Cardiac muscle cell (in vitro differentiated cells and primary cell): ENCODE data around the gene SLC2A4. TPM values are rescaled to one million over a fixed set of nuclear protein-coding genes. Genes with fewer than 3 reads are reported as not detected.

Experiments used
- DNase-seq, 2 donors: peaks; one replicate each; pipeline versions ENCODE4 v3.0.0 to v3.0.0-alpha.2; 2010 to 2017; ENCODE audit warnings: low read depth in 1 of 2, low spot score in 1 of 2
- H3K27ac ChIP-seq: fragments of 200-600 bp; sonication (generic); 2 replicates; pipeline ENCODE4 v1.5.1; 2016
- H3K27me3 ChIP-seq: fragments of 200-600 bp; sonication (generic); 2 replicates; pipeline ENCODE4 v1.6.0; 2016; ENCODE audit warnings: control low read depth
- H3K36me3 ChIP-seq: fragments of 200-600 bp; sonication (generic); 2 replicates; pipeline ENCODE4 v1.5.1; 2016; ENCODE audit warnings: control low read depth
- H3K4me1 ChIP-seq: fragments of 200-600 bp; sonication (generic); 2 replicates; pipeline ENCODE4 v1.8.1; 2017; ENCODE audit warnings: low read depth, mild to moderate bottlenecking, mixed run types
- H3K4me3 ChIP-seq: fragments of 200-600 bp; sonication (generic); 2 replicates; pipeline ENCODE4 v1.5.1; 2016; ENCODE audit warnings: mild to moderate bottlenecking
- H3K9me3 ChIP-seq: fragments of 200-600 bp; sonication (generic); 2 replicates; pipeline ENCODE4 v1.5.1; 2017; ENCODE audit warnings: low read depth, mild to moderate bottlenecking, control low read depth
- polyA plus RNA-seq: library from polyadenylated mRNA; unstranded; fragments of >200 nt; fragmentation: Nextera tagmentation; extraction: Ambion mirVana; gene quantifications from 2 replicates; pipeline ENCODE4 v1.2.1, GENCODE V29; 2016
- total RNA-seq: library from RNA; depleted of rRNA; stranded (reverse); fragments of >200 nt; gene quantifications from 2 replicates; pipeline ENCODE4 v1.2.3, GENCODE V29; 2016
- TF ChIP-seq, protein P1 (sequence below): IDR thresholded peaks from 2 replicates; pipeline ENCODE4 v1.5.1; 2012; ENCODE audit warnings: low read depth, mild to moderate bottlenecking, low read length

The SLC2A4 gene
- total and polyA plus RNA-seq, 2 experiments from 2014 or later: 23.4 to 42.6 TPM

DNA sequence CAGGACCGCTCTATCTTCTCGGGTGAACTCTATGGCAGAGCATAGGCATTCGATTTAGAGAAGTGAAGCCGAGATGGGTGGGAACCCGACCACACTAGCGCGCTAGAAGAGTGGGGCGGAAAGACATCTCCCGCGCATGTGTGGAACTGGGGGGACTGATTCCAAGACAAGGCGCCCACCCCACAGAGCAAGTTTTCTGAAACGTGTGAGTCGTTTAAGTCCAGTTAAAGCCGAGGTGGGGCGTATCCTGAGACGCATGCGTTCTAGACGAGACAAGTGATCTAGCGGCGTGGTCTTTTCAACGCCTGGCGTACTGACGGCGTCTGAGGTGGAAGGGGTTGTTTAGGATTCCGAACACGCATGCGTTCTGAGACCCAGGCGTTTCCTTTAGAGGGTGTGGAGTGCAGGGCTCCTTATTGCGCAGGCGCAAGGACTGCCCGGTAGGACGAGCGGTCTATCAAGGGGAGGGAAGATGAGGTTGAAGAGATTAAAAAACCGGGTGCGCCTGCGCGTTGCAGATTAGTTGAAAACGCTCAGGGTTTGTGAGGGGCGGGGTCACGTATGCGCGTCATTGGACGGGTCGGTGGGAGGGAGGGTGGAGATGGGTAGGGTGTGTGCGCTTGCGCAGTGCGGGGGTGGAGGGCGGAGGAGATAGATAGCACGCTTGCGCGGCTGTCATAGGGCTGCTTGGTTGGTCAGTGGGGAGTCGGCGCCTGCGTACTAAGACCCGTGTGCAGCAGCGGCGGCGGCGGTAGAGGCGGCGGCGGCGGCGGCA, 25.6 kb downstream of the SLC2A4 start, which contains the start of gene EIF5A:
TSS of gene EIF5A (plus strand) at position 718 of the 775 bp plus-strand sequence. CDS start 2,008 bp downstream, outside the sequence.
- Histone ChIP-seq H3K4me3 (peak within 1 kb of the TSS; percentile 90), H3K4me1 (peaks cover 10% of the 10 kb centered on the region), H3K36me3 (peaks cover 19% of the 10 kb centered on the region), H3K27me3 (no peaks in the 10 kb centered on the region), H3K9me3 (no peaks in the 10 kb centered on the region), H3K27ac (peak within 1 kb of the TSS; percentile 99)
- DNase-seq: peak; percentile 100
- TF ChIP-seq, protein P1, sequence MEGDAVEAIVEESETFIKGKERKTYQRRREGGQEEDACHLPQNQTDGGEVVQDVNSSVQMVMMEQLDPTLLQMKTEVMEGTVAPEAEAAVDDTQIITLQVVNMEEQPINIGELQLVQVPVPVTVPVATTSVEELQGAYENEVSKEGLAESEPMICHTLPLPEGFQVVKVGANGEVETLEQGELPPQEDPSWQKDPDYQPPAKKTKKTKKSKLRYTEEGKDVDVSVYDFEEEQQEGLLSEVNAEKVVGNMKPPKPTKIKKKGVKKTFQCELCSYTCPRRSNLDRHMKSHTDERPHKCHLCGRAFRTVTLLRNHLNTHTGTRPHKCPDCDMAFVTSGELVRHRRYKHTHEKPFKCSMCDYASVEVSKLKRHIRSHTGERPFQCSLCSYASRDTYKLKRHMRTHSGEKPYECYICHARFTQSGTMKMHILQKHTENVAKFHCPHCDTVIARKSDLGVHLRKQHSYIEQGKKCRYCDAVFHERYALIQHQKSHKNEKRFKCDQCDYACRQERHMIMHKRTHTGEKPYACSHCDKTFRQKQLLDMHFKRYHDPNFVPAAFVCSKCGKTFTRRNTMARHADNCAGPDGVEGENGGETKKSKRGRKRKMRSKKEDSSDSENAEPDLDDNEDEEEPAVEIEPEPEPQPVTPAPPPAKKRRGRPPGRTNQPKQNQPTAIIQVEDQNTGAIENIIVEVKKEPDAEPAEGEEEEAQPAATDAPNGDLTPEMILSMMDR: no peak

DNA sequence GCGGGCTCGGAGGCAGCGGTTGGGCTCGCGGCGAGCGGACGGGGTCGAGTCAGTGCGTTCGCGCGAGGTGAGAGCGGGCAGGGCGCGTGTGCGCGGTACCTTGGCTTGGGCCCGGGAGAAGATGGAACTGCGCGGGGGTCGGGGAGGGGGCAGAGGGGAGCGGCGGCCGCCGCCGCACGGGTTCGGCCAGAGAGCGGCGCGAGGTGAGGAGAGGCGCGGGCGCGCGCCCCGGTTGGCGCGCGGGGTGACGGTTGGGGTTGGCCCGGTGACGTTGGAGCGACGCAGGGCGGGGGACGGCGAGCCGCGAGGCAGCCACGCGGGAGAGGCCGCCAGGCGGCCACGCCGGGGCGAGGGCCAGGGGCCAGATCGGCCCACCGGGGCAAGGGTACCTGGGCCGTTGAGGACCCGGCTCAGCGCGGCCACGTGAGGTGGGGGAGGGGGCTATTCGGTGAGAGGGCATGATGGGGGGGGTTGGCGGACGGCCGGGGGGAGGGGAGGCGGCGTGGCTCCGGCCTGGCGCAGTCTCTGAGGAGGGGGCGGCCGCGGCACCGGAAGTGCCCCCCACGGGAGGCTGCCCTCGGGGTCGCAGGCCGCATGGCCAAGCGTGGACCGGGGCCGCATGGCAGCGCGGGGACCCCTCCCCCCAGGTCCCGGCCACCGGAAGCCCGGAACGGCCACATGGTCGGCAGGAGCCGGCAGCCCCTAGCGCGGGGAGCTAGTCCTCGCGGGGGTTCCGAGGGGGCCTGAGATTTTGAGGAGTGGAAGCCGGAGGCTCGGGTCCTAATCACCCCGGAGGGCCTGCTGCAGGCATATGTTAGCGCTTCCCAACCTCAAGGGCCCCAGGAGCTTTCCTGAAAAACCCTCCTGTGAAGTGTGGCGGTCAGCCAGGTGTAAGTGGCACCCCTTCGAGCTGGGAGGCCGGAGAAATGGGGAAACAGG, 26.4 kb downstream of the SLC2A4 start:
- peak; percentile 56 to 59 for DNase-seq
- peak overlapping the region; percentile 99 for H3K27ac ChIP-seq

DNA sequence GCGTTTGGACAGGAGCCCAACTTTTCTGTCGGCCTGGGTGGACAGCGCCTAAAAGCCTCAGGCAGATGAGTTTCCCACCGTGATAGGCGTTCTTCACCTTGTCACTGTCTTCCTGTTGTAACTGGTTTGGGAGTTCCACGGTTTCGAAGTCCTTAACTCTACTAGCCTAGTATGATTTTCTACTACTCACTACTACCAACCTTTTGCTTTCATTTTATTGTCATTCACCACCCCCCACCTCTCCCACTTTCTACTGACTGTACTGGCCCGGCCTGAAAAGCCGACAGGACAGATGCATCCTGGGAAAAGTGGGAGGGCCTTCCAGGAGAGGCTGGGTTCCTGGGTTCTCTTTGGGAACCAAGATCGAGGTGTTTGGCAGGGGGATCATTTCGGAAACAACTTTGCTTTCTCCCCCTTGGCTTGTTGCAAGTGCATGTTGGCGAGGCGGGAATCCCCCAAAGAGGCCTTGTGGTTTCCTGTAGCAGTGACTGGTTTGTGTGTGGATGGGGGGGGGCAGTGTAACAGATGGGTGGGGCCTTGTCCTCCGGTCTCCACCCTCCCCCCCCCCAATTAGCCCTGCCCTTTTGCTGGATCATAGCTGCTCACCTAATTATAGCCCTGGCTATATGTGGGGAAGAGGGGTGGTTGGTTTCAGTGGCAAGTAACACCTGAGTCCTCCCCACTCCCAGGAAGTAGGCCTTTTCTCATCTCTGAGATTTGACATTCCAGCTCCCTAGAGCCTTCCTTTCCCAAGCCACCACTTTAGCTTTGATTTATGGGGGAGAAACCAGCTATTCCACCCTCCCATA, 27.3 kb downstream of the SLC2A4 start:
- H3K9me3 ChIP-seq: no peaks in the 10 kb centered on the region
- H3K4me1 ChIP-seq: peaks cover 10% of the 10 kb centered on the region
- DNase-seq: peak; percentile 80 to 86
- peak overlapping the region; percentile 99 for H3K27ac ChIP-seq
- TF ChIP-seq, protein P1: no peak
- H3K36me3 ChIP-seq: peaks cover 35% of the 10 kb centered on the region
- no peaks in the 10 kb centered on the region for H3K27me3 ChIP-seq
- H3K4me3 ChIP-seq: peak overlapping the region; percentile 90

More for the DNA sequence above, 26.4 kb downstream of the SLC2A4 start:
- Histone ChIP-seq H3K27me3 (no peaks in the 10 kb centered on the region), H3K4me1 (peaks cover 10% of the 10 kb centered on the region), H3K4me3 (peak overlapping the region; percentile 90), H3K36me3 (peaks cover 26% of the 10 kb centered on the region), H3K9me3 (no peaks in the 10 kb centered on the region)
- TF ChIP-seq, protein P1: peak; percentile 8

DNA sequence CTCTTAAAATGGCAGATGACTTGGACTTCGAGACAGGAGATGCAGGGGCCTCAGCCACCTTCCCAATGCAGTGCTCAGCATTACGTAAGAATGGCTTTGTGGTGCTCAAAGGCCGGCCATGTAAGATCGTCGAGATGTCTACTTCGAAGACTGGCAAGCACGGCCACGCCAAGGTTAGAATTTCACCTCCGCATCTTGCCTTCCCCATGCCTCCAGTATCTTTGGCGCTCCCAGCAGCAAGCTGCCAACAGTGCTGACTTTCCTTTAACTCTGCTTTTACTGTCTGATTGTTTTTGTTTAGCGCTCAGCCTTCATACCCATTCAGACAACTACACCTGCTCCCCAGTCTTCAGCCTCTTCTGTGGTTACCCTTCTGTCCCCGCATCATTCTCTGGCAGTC, 28.1 kb downstream of the SLC2A4 start:
- TF ChIP-seq, protein P1: no peak
- no peak for DNase-seq
- peak overlapping the region; percentile 90 for H3K4me3 ChIP-seq
- H3K9me3 ChIP-seq: no peaks in the 10 kb centered on the region
- peaks cover 17% of the 10 kb centered on the region for H3K4me1 ChIP-seq
- H3K27ac ChIP-seq: peak overlapping the region; percentile 99
- H3K27me3 ChIP-seq: no peaks in the 10 kb centered on the region
- peaks cover 35% of the 10 kb centered on the region for H3K36me3 ChIP-seq

DNA sequence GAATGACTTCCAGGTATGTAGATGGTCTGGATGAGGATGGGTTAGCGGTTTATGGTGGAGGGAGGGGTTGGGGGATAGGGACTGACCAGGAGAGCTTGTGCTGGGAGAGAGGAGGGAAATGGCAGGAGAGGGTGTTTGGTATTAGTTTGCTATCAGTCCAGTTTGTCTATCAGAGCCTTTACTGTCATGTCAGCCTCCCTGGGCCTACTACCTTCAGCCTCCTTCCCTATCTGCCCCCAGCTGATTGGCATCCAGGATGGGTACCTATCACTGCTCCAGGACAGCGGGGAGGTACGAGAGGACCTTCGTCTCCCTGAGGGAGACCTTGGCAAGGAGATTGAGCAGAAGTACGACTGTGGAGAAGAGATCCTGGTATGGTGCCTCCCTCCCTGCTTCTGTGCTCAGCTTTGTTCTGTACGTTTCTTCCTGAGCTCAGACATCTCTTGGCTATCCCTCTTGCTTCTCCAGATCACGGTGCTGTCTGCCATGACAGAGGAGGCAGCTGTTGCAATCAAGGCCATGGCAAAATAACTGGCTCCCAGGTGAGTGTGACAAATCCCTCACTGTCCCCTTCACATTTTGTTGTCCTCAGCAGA, 29.7 kb downstream of the SLC2A4 start:
- Histone ChIP-seq H3K9me3 (no peaks in the 10 kb centered on the region), H3K27me3 (no peaks in the 10 kb centered on the region), H3K4me1 (peaks cover 17% of the 10 kb centered on the region), H3K27ac (no peak overlapping the region), H3K4me3 (no peak overlapping the region), H3K36me3 (peaks cover 35% of the 10 kb centered on the region)
- TF ChIP-seq, protein P1: no peak
- DNase-seq: no peak
